ENCODE data around the gene TMEM167A.
A peak's percentile ranks its signal among the peaks of the same experiment; 100 is the strongest.

Gene TMEM167A

DNA sequence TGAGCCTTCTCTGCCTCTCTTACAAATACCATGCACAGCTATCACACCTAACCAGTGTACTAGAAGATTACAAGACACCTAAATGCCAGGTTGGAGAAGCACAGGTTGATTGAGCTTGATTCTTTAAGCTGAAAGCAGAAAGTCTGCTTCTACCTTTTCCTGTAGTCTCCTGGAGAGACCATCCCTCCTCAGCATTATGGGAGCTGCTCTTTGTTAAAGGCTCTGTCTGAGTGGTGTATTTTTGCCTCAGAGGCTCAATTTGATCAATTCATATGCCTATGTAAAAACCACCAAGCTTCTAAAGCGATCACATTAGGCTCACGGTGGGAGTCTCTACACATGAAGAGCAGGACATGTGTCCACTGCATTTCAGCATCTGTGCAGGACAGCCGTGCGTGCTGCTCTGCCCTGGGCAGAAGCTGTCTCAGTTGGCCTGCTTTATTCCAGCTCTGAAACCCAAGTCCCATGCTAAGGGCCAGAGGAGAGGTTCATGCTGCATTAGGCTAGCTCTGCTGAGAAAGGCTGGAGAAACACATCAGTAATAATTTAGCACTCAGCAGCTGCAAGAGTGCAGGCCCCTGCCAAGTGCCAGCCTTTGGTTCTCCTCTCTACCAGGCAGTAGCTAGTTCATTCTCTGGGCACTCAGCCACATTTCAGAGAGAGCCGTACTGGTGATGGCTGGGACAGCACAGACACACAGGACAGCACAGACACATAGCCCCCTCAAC, 41.7 kb downstream of the TMEM167A start:
- no peak for DNase-seq (ENCODE audit: low spot score)

- no peak for DNase-seq (ENCODE audit: low spot score)
These were observed 42.5 kb downstream of the TMEM167A start for GRCh38 chr5:83034528-83035207.

DNA sequence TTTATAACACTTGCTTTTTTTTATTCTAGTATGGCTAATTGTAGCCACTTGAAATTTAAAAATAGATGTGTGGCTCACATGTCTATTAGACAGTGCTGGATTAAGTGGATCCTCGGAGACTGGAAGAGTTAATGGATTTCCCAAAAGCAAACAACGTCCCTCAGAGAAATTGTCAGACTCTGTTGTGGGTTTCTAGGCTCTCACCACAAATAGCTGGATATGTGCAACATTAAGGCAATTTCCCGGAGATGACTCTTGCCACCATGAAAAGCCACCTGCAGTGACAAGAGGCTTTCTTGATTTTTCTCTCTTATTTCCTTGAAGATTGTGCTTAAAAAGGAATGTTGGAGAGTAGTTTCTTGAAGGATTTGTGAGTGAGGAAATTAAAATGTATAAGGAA, 43.2 kb downstream of the TMEM167A start:
- no peak for DNase-seq (ENCODE audit: low spot score)

DNA sequence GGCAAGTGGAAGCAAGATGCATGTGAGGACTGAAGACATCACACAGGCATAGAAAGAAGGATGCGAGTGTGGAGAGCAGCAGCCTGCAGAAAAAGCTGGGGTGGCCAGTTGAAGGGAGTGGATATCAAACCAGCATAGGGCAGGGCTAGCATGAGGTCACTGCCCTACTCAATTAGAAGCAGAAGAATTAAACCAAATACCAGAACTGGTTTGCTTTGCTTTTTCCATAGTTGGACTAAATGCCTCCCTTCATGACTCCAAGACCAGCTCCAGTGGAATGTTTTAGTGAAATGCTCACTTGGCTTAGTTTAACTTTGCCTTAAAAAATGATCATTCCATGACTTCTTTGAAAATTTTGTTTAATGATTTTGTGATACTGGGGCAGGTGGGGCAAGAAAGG, 45.8 kb downstream of the TMEM167A start:
- no peak for DNase-seq (ENCODE audit: low spot score)

GRCh38 chr5:83029912-83030311, 47.3 kb downstream of the TMEM167A start:
- DNase-seq (ENCODE audit: low spot score): peak; percentile 91

GRCh38 chr5:83026930-83027687, 50.1 kb downstream of the TMEM167A start:
- no peak for DNase-seq (ENCODE audit: low spot score)

DNA sequence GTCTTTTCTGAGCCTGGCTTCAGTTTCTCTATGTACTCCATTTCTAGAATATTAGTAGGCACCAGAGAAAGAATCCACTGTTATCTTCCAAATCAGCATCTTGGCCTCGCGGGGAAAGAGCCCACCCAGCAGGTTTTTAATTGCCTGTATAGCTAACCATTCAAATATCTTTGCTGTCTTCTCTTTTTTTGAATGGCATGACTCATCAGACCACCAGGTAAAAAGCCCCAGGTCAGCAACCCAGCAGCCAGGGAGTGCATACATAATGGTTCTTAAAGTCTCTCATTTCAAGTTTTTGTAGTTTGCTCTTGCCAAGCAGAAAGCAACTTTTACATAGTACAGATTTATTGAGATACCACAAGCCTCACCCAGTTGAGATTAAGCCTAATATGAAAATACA, 50.7 kb downstream of the TMEM167A start:
- DNase-seq (ENCODE audit: low spot score): no peak

DNA sequence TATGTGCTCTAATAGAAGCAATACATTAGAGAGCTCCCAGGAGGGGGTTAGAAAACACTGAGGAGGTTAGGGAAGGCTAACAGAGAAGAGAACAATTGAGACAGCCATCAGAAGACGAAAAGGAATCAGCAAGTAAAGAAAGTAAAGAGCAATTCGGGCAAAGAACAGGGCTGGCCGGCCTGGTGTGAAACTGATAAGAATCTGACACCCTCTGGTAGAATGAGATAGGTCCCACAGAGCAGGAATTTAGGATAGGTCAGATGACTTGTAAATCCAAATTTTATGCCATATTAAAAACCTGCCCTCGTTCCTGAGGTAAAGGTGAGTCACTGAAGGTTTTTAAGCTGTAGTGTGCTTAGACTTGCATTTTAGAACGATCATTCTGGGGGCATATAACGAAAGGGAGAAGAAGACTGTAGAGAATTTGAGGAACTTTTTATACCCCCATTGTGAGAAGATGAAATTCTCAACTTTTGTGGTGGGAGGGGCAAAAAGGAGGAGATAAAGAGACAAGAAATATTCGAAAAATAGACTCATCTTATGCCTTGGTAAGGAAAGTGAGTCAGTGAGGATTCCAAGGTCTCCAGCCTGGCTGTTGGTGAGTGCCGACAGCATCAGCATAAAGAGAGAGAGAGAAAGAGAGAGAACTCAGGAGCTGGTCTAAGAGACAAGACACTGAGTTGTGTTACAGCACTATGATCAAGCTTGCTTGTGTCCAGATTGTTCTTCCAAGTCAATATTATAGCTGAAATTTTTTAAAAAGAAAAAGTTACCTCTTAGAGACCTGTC, 51.3 kb downstream of the TMEM167A start:
- DNase-seq (ENCODE audit: low spot score): no peak

GRCh38 chr5:83022334-83022733, 54.9 kb downstream of the TMEM167A start:
- DNase-seq (ENCODE audit: low spot score): no peak

- peak; percentile 21 for DNase-seq (ENCODE audit: low spot score)
These were observed 61.5 kb downstream of the TMEM167A start for GRCh38 chr5:83015676-83016075.

GRCh38 chr5:83011985-83012384, 65.2 kb downstream of the TMEM167A start:
- DNase-seq (ENCODE audit: low spot score): peak; percentile 12

DNA sequence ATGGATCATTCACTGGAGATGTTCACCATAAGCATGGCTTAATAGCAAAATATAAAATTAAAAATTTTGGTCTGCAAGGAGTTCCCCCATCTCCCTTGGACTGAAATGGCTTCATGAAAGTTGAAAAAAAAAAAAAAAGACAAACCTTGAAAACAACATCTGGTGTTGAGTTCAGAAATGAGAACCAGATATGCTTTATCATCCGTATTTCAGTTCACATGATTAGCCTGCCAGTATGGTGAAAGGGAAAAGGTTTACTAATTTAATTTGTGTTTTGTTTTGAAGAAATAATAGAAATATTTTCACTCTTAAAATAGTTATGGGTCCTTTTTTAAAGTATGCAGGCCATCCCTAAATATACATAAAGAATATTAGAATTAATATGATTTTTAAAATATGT, 67.8 kb downstream of the TMEM167A start:
- DNase-seq (ENCODE audit: low spot score): no peak

- no peak for DNase-seq (ENCODE audit: low spot score)
These were observed 69.4 kb downstream of the TMEM167A start for GRCh38 chr5:83007755-83008154.

DNA sequence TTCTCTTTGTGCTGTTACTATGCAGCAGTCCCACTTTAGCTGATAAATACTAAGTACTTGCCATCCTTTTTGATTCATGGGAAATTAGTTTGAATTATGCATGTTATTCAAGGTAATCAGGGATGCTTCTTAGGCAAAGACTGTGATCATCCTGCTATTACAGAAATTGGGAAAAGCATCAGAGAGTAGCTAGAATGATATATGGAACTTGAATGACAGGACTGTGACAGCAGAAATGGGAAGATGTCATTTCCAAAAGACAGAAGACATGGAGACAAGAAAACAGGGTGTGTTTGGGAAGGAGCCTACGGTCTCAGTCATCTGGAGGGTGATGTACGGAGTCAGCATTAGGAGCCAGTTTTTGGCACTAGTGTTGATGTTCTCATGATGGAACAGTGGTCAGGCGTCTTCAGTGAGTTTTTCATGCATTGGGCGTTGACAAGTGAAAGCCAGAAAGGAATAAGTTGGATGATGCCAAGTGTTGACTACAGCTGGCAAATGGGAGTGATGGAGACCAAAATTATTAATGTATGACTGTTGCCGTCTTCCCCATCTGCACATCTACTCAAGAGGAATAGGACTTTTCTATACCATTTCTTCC, 70.4 kb downstream of the TMEM167A start:
- no peak for DNase-seq (ENCODE audit: low spot score)

DNA sequence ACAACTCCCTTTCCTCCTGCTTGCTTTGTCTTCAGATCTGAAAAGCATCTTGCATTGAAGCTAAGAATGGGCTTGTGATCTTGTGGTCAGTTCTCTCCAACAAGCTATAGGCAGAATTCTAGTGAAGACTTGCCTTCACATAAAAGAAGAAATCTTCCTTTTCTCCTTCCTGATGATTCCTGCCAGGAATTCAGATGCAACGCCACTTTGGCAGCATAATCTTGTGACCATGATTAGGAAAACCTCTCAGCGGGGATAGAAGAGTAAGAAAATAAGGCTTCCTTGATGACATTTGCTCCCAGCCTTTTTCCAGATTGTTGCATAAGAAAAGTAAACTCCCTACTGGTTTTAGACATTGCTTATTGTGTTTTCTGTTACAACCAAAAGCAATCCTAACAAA, 73.4 kb downstream of the TMEM167A start:
- no peak for DNase-seq (ENCODE audit: low spot score)

Data from kidney tubule cell (primary cell).